GM12892 (cell line): ENCODE measurements around the gene KCNIP3.

ENCODE experiments used
- POLR2A ChIP-seq: IDR thresholded peaks from 2 replicates; pipeline ENCODE4 v1.6.1; 2011; ENCODE audit warnings: low read depth, low read length, control low read depth
- POLR2AphosphoS5 ChIP-seq: IDR thresholded peaks from 2 replicates; pipeline ENCODE4 v1.6.1; 2011; ENCODE audit warnings: low read depth, low read length, control low read depth
- TAF1 ChIP-seq: IDR thresholded peaks from 2 replicates; pipeline ENCODE4 v1.6.1; 2011; ENCODE audit warnings: low read depth, mild to moderate bottlenecking, control low read depth, low read length, borderline replicate concordance

DNA sequence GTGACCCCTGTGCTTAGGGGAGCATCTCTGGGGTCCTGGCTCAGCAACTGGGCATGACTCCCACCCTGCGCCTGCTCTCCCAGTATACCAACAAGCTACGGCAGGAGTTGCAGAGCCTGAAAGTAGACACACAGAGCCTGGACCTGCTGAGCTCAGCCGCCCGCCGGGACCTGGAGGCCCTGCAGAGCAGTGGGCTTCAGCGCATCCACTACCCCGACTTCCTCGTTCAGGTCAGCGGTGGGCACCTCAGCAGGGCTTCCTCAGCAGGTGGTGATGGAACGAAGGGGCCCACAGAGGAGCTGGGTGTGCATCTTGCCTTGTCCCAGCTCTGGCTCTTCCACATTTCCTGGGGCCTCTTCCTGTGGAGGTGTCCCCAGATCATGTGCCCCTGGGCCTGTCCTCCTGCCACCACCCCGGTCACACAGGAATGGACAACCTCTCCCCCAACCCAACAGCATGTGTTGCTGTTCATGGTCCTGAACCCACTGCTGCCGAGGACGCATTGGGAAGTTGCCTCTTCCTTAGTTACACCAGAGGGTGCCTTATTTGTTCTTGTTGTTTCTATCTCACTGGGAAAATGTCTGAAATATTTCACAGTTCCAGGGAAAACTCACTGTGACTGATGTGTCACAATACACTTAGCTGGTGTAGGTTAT is 12.1 kb upstream of the KCNIP3 start:
- no peak for TF ChIP-seq POLR2A
- no peak for TF ChIP-seq TAF1
- TF ChIP-seq POLR2AphosphoS5, result no peak
